ENCODE data around the gene C16orf96. TPM values are rescaled to one million over a fixed set of nuclear protein-coding genes. Genes with fewer than 3 reads are reported as not detected.

The C16orf96 gene
- total and polyA plus RNA-seq, 2 experiments from 2014 or later, result not detected

DNA sequence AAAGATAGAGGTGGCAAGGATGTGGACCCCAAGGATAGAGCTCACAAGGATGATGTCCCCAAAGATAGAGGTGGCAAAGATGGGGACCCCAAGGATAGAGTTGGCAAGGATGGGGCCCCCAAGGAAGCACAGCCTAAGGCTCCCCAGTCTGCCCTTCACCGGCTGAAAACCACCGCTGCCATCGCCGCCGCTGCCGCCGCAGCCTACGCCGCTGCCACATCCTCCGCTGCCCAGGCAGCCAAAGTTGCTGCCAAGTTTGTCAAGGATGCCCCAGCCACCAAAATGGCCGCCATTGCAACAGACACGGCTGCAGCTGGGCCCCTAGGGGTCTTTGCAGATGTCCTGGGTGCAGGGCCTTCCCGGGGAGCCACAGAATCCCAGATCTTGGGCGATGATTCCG lies 19.9 kb downstream of the C16orf96 start:
- no peak for DNase-seq
- 89 to 91% methylated on average over 11 to 15 of the region's 15 CpGs for WGBS, 2 experiments (ENCODE audit: low coverage in 1 of 2, low lambda C conversion rate in 2 of 2, missing lambda C conversion rate in 2 of 2)
- TF ChIP-seq EZH2 (IDR thresholded peaks at IDR 0.05; ENCODE audit: insufficient read depth, poor library complexity, severe bottlenecking) (no peak), EZH2phosphoT487 (IDR thresholded peaks at IDR 0.05; ENCODE audit: insufficient read depth, low read depth) (no peak)
- Histone ChIP-seq H3K4me1 (ENCODE audit: insufficient read depth) (no peaks in the 10 kb centered on the region), H3K9me3 (ENCODE audit: low read depth) (no peaks in the 10 kb centered on the region), H3K4me3 (no peak overlapping the region), H3K36me3 (ENCODE audit: low read depth) (no peaks in the 10 kb centered on the region), H3F3A (ENCODE audit: insufficient read depth) (no peaks in the 10 kb centered on the region), H3K79me2 (ENCODE audit: insufficient read depth) (no peaks in the 10 kb centered on the region), H3K27me3 (replicated peaks; ENCODE audit: insufficient read depth) (no peaks in the 10 kb centered on the region), H4K20me1 (ENCODE audit: insufficient read depth) (no peaks in the 10 kb centered on the region), H2AFZ (no peak overlapping the region), H3K9me2 (ENCODE audit: insufficient read depth) (no peaks in the 10 kb centered on the region), H3K4me2 (ENCODE audit: unreplicated experiment) (no peak overlapping the region), H3K9ac (no peak overlapping the region), H3K27ac (no peak overlapping the region)
- in situ Hi-C loops (cut with MboI), result no loop called here

GRCh38 chr16:4578961-4579530 lies 22.9 kb downstream of the C16orf96 start:
- H3F3A ChIP-seq (ENCODE audit: insufficient read depth), result no peaks in the 10 kb centered on the region
- in situ Hi-C loops (cut with MboI), result no loop called here
- H3K27ac ChIP-seq, result no peak overlapping the region
- H3K4me3 ChIP-seq, result no peak overlapping the region
- TF ChIP-seq EZH2 (IDR thresholded peaks at IDR 0.05; ENCODE audit: insufficient read depth, poor library complexity, severe bottlenecking) (no peak), EZH2phosphoT487 (IDR thresholded peaks at IDR 0.05; ENCODE audit: insufficient read depth, low read depth) (no peak)
- H3K27me3 ChIP-seq (replicated peaks; ENCODE audit: insufficient read depth), result no peaks in the 10 kb centered on the region
- H3K9me2 ChIP-seq (ENCODE audit: insufficient read depth), result no peaks in the 10 kb centered on the region
- WGBS, 2 experiments (ENCODE audit: low coverage in 1 of 2, low lambda C conversion rate in 2 of 2, missing lambda C conversion rate in 2 of 2), result 62 to 65% methylated on average over 13 of the region's 13 CpGs
- H3K4me2 ChIP-seq (ENCODE audit: unreplicated experiment), result no peak overlapping the region
- no peak overlapping the region for H2AFZ ChIP-seq
- H3K4me1 ChIP-seq (ENCODE audit: insufficient read depth), result no peaks in the 10 kb centered on the region
- no peaks in the 10 kb centered on the region for H3K36me3 ChIP-seq (ENCODE audit: low read depth)
- no peaks in the 10 kb centered on the region for H4K20me1 ChIP-seq (ENCODE audit: insufficient read depth)
- DNase-seq, result no peak
- H3K9ac ChIP-seq, result no peak overlapping the region
- no peaks in the 10 kb centered on the region for H3K9me3 ChIP-seq (ENCODE audit: low read depth)
- no peaks in the 10 kb centered on the region for H3K79me2 ChIP-seq (ENCODE audit: insufficient read depth)

- no peaks in the 10 kb centered on the region for H3K9me3 ChIP-seq (ENCODE audit: low read depth)
- no peak overlapping the region for H3K4me2 ChIP-seq (ENCODE audit: unreplicated experiment)
- no peaks in the 10 kb centered on the region for H3F3A ChIP-seq (ENCODE audit: insufficient read depth)
- in situ Hi-C loops (cut with MboI), result no loop called here
- no peak overlapping the region for H3K4me3 ChIP-seq
- no peak overlapping the region for H3K27ac ChIP-seq
- 46 to 62% methylated on average over 5 to 6 of the region's 6 CpGs for WGBS, 2 experiments (ENCODE audit: low coverage in 1 of 2, low lambda C conversion rate in 2 of 2, missing lambda C conversion rate in 2 of 2)
- H3K27me3 ChIP-seq (replicated peaks; ENCODE audit: insufficient read depth), result no peaks in the 10 kb centered on the region
- no peaks in the 10 kb centered on the region for H3K79me2 ChIP-seq (ENCODE audit: insufficient read depth)
- no peaks in the 10 kb centered on the region for H3K36me3 ChIP-seq (ENCODE audit: low read depth)
- H3K9ac ChIP-seq, result no peak overlapping the region
- H2AFZ ChIP-seq, result no peak overlapping the region
- peak; percentile 56 for DNase-seq
- no peak for TF ChIP-seq EZH2phosphoT487 (IDR thresholded peaks at IDR 0.05; ENCODE audit: insufficient read depth, low read depth)
- no peak for TF ChIP-seq EZH2 (IDR thresholded peaks at IDR 0.05; ENCODE audit: insufficient read depth, poor library complexity, severe bottlenecking)
- no peaks in the 10 kb centered on the region for H3K9me2 ChIP-seq (ENCODE audit: insufficient read depth)
- H3K4me1 ChIP-seq (ENCODE audit: insufficient read depth), result no peaks in the 10 kb centered on the region
- no peaks in the 10 kb centered on the region for H4K20me1 ChIP-seq (ENCODE audit: insufficient read depth)
Observed at GRCh38 chr16:4580250-4580649, 24.1 kb downstream of the C16orf96 start.

- WGBS, 2 experiments (ENCODE audit: low coverage in 1 of 2, low lambda C conversion rate in 2 of 2, missing lambda C conversion rate in 2 of 2), result 76 to 84% methylated on average over 4 of the region's 4 CpGs
- Histone ChIP-seq H3K4me3 (no peak overlapping the region), H3K9me2 (ENCODE audit: insufficient read depth) (no peaks in the 10 kb centered on the region), H3K27me3 (replicated peaks; ENCODE audit: insufficient read depth) (peaks cover 15% of the 10 kb centered on the region), H3K9ac (no peak overlapping the region), H2AFZ (no peak overlapping the region), H3F3A (ENCODE audit: insufficient read depth) (no peaks in the 10 kb centered on the region), H3K9me3 (ENCODE audit: low read depth) (no peaks in the 10 kb centered on the region), H3K27ac (no peak overlapping the region), H3K4me1 (ENCODE audit: insufficient read depth) (no peaks in the 10 kb centered on the region), H4K20me1 (ENCODE audit: insufficient read depth) (no peaks in the 10 kb centered on the region), H3K79me2 (ENCODE audit: insufficient read depth) (no peaks in the 10 kb centered on the region), H3K4me2 (ENCODE audit: unreplicated experiment) (no peak overlapping the region), H3K36me3 (ENCODE audit: low read depth) (no peaks in the 10 kb centered on the region)
- in situ Hi-C loops (cut with MboI), result no loop called here
- DNase-seq, result no peak
- TF ChIP-seq EZH2phosphoT487 (IDR thresholded peaks at IDR 0.05; ENCODE audit: insufficient read depth, low read depth), result no peak
Observed at GRCh38 chr16:4583906-4584305, 27.8 kb downstream of the C16orf96 start.

GRCh38 chr16:4586291-4586690 lies 30.2 kb downstream of the C16orf96 start:
- Histone ChIP-seq H3K4me1 (ENCODE audit: insufficient read depth) (no peaks in the 10 kb centered on the region), H3K9me2 (ENCODE audit: insufficient read depth) (no peaks in the 10 kb centered on the region), H3K9me3 (ENCODE audit: low read depth) (no peaks in the 10 kb centered on the region), H3K4me3 (no peak overlapping the region), H3K4me2 (ENCODE audit: unreplicated experiment) (no peak overlapping the region), H3K27ac (no peak overlapping the region), H2AFZ (no peak overlapping the region), H3K9ac (no peak overlapping the region), H3K36me3 (ENCODE audit: low read depth) (no peaks in the 10 kb centered on the region), H3K27me3 (replicated peaks; ENCODE audit: insufficient read depth) (peaks cover 15% of the 10 kb centered on the region), H4K20me1 (ENCODE audit: insufficient read depth) (no peaks in the 10 kb centered on the region), H3F3A (ENCODE audit: insufficient read depth) (no peaks in the 10 kb centered on the region), H3K79me2 (ENCODE audit: insufficient read depth) (no peaks in the 10 kb centered on the region)
- 72 to 74% methylated on average over 7 of the region's 7 CpGs for WGBS, 2 experiments (ENCODE audit: low coverage in 1 of 2, low lambda C conversion rate in 2 of 2, missing lambda C conversion rate in 2 of 2)
- TF ChIP-seq EZH2phosphoT487 (IDR thresholded peaks at IDR 0.05; ENCODE audit: insufficient read depth, low read depth), result no peak
- no peak for TF ChIP-seq EZH2 (IDR thresholded peaks at IDR 0.05; ENCODE audit: insufficient read depth, poor library complexity, severe bottlenecking)
- in situ Hi-C loops (cut with MboI), result no loop called here
- DNase-seq, result no peak

Data from GM23248 (cell line).